Measurements from ENCODE around the gene ARHGAP27.
"Not testable (repeated sequence)": the region's sequence is repeated elsewhere in the genome, so short reads cannot be mapped to it uniquely, and the experiment has no call there.

- TF ChIP-seq, protein P1, sequence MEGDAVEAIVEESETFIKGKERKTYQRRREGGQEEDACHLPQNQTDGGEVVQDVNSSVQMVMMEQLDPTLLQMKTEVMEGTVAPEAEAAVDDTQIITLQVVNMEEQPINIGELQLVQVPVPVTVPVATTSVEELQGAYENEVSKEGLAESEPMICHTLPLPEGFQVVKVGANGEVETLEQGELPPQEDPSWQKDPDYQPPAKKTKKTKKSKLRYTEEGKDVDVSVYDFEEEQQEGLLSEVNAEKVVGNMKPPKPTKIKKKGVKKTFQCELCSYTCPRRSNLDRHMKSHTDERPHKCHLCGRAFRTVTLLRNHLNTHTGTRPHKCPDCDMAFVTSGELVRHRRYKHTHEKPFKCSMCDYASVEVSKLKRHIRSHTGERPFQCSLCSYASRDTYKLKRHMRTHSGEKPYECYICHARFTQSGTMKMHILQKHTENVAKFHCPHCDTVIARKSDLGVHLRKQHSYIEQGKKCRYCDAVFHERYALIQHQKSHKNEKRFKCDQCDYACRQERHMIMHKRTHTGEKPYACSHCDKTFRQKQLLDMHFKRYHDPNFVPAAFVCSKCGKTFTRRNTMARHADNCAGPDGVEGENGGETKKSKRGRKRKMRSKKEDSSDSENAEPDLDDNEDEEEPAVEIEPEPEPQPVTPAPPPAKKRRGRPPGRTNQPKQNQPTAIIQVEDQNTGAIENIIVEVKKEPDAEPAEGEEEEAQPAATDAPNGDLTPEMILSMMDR (optimal IDR thresholded peaks at IDR 0.05 in 1 of 3, IDR thresholded peaks at IDR 0.05 in 1 of 3, conservative IDR thresholded peaks at IDR 0.05 in 1 of 3; ENCODE audit: extremely low read depth in 1 of 3, insufficient read depth in 2 of 3, low read length in 3 of 3), result not testable (repeated sequence)
- TF ChIP-seq EZH2 (IDR thresholded peaks at IDR 0.05; ENCODE audit: low read length), result not testable (repeated sequence)
Measured at GRCh38 chr17:45452329-45453224, 19.9 kb upstream of the ARHGAP27 start.
